Measurements from ENCODE around the gene GOLGA8O. TPM values are rescaled to one million over a fixed set of nuclear protein-coding genes. Genes with fewer than 3 reads are reported as not detected.
"Not testable (repeated sequence)": the region's sequence is repeated elsewhere in the genome, so short reads cannot be mapped to it uniquely, and the experiment has no call there.

GOLGA8O gene, protein sequence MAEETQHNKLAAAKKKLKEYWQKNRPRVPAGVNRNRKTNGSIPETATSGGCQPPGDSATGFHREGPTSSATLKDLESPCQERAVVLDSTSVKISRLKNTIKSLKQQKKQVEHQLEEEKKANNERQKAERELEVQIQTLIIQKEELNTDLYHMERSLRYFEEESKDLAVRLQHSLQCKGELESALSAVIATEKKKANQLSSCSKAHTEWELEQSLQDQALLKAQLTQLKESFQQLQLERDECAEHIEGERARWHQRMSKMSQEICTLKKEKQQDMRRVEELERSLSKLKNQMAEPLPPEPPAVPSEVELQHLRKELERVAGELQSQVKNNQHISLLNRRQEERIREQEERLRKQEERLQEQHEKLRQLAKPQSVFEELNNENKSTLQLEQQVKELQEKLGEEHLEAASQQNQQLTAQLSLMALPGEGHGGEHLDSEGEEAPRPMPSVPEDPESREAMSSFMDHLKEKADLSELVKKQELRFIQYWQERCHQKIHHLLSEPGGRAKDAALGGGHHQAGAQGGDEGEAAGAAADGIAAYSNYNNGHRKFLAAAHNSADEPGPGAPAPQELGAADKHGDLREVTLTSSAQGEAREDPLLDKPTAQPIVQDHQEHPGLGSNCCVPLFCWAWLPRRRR
- total RNA-seq (2014; rRNA removed; shearing (Covaris generic)) = not detected in 2 replicates

DNA sequence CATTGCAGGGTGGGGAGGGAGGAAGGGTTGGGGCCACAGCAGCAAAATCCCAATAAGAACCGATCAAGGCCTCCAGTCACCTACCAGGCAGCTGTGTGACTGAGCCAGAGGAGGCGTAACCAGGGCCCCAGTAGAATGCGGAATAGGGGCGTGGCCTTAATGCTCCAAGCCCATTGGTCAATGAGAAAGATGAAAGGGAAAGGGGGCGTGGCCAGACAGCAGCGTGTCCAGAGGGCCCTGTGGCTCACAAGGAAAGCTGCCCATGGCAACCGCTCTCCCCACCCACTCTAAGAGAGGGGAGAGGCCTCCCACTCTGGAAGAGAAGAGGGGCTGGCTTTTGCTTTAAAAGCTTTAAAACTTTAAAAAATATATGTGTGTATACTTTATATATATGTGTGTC is at the start of gene GOLGA8O:
Gene GOLGA8O (minus strand): TSS at position 101 of the 400 bp plus-strand sequence. CDS start 98 bp downstream, at position 3.
- not testable (repeated sequence) for DNase-seq (ENCODE audit: low read depth)

DNA sequence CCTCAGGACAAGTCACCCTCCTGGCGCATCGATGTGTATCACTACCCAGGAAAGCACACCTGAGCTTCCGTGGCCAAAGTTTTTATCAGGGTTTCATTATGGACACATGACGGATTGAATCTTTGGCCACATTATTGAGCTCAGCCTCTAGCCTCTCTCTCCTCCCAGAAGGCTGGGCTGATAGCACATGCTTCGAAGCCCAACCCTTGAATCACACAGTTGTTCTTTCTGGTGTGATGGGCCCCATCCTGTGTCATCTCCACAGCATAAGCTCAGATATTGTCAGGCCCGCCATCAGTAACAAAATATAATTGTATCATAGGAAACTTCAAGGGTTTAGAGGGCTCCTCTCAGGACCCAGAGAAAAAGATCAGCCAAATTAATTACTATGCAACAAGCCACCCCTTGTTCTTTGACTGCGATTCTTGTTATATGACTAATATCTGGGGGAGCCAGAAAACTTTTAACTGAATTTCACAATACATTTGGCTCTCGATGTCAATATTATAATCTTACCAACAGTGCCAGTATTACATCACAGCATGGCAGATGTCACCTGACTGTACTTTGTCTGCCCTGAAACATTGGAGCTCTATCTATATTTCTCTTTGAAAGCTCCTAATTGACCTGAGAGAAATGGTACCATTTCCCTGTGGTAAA is 48.8 kb upstream of the GOLGA8O start:
- not testable (repeated sequence) for DNase-seq (ENCODE audit: low read depth)

- DNase-seq (ENCODE audit: low read depth) = not testable (repeated sequence)
Measured at GRCh38 chr15:32502946-32503345, 47.5 kb upstream of the GOLGA8O start.

DNA sequence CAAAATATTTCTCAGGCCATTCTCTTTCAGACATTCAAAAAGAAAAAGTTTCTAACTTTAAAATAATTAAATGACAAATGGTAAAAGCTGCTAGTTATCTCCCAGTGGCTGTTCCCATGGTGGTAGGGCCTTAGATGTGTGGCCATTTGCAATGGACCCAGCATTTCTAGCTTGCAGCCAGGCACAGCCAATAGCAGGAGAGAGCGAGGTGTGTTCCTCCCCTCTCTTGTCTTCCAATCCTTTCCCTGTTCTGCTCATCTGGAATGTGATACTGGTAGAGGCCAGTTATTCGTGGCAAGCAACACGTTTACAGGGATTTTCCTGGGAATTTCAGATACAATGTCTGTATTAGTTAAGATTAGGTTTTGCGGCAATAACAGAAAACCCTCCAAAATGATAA is 37.3 kb upstream of the GOLGA8O start:
- not testable (repeated sequence) for DNase-seq (ENCODE audit: low read depth)

DNA sequence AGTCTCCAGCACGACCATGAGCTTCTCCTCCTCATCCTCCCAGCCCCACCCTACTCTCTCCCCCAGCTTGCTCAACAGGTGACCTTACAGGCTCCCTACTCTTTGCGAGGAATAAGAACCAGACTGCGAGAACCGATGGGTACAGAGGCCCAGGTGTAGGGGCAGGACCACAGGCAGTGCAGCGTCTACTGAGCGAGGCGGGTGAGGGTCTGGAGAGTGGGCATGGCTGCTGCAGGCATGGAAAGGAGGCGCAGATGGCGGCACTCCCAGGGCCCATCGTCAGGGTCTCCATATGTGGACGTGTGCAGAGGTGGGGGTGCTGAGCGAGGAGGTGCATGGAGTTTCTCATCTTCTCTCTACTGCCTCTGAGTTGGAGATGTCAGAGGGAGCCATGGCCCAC is 31.0 kb upstream of the GOLGA8O start:
- DNase-seq (ENCODE audit: low read depth) = not testable (repeated sequence)

GRCh38 chr15:32483377-32483776 is 27.9 kb upstream of the GOLGA8O start:
- DNase-seq (ENCODE audit: low read depth) = not testable (repeated sequence)

- not testable (repeated sequence) for DNase-seq (ENCODE audit: low read depth)
Measured at GRCh38 chr15:32481683-32482082, 26.2 kb upstream of the GOLGA8O start.

GRCh38 chr15:32468076-32468475 is 12.6 kb upstream of the GOLGA8O start:
- not testable (repeated sequence) for DNase-seq (ENCODE audit: low read depth)

DNA sequence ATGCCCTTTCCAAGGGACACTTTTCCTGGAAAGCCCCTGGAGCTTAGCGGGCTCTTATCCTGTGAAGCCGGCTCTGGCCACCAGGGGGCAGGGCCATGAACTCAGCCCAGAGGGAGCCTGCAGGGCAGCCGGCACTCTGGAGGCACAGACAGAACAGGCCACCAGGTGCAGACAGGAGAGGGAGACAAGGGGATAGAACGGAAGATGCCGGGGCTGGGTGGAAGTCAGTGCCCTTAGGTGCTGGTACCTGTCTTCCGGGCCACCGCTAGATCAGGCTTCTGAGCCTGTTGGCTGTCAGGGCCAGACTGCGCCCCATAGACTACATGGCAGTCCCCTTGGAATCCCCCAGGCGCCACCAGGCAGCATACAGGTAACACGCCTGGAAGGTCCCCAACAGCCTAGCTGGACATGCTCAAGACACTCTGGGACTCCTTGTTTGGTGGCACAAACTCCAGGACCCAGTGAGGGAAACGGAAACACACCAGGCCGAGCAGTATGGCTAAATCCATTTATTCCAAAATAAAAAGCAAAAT is 14.9 kb downstream of the GOLGA8O start:
- DNase-seq (ENCODE audit: low read depth) = not testable (repeated sequence)

DNA sequence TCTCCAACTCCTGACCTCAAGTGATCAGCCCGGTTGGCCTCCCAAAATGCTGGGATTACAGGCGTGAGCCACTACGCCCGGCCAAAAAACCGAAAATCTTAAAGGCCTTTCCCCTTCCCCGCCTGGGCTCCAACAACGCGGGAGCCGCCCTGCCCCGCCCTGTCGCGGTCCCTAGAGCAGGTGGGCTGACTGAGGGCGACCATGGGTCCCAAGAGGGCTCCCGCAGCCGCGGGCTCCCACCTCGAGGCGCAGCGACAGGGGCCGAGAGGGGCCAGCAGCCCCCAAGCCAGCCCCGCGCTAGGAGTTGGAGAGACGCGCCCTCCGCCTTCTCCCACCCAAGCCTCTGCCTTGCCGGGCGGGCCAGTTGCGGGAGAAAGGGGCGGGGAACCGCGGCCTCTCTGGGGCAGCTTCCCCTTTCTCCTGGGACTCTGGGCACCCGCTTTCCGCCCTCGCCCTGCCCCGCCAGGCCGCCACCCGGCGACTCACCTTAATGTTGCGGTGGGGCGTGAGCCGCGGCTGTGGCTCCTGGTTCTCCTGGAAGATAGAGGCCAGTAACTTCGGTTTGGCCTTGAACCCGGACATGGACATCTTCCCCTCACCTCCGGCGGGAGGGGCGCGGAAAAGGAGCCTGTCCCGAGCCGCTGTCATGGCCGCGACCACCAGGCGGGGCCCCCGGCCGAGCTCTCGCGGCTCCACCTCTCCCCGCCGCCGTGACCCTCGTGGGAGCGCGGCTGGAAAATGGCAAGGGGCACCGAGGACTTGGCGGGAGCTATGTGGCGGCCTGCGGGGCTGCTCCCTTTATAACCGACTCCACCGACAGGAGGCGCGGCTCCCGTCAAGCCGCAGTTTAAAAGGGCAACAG is 21.1 kb downstream of the GOLGA8O start:
- DNase-seq (ENCODE audit: low read depth) = not testable (repeated sequence)

DNA sequence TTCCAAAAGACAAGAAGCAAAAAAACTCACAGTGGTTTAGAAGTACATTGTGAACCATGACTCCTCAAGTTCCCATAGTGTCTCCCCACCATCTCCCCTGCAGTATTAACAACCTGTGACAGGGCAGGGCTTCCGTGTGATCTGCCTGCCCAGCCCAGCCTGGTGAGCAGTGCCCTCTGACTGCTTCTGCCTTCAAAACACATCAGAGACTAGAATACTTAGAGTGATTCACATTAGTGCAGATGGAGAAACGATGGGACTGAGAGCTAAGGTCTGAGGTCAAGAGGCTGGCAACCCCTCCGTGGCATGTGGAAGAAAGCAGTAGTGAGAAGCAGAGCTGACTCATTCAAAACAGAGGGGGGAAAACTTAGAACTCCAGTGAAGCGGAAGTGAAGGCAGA is 27.8 kb downstream of the GOLGA8O start:
- DNase-seq (ENCODE audit: low read depth) = not testable (repeated sequence)

DNA sequence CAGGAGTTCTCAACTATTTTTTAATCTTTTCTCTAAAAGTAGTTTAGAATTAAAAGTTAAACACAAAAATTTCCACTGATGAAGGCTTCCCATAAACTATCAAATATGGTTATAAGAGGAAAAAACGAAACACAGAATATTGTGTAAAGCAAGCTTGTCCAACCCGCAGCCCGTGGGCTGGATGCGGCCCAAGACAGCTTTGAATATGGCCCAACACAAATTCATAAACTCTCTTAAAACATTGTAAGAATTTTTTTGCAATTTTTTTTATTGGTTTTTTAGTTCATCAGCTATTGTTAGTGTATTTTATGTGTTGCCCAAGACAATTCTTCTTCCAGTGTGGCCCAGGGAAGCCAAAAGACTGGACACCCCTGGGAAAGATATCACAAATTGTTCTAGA is 28.9 kb downstream of the GOLGA8O start:
- DNase-seq (ENCODE audit: low read depth) = not testable (repeated sequence)

GRCh38 chr15:32407903-32408302 is 47.5 kb downstream of the GOLGA8O start:
- DNase-seq (ENCODE audit: low read depth) = not testable (repeated sequence)

GRCh38 chr15:32403192-32403591 is 52.2 kb downstream of the GOLGA8O start, which contains the start of gene GOLGA8K:
Gene GOLGA8K (minus strand): TSS chr15:32403292. CDS start chr15:32403194, 98 bp downstream.
- DNase-seq (ENCODE audit: low read depth) = not testable (repeated sequence)

DNA sequence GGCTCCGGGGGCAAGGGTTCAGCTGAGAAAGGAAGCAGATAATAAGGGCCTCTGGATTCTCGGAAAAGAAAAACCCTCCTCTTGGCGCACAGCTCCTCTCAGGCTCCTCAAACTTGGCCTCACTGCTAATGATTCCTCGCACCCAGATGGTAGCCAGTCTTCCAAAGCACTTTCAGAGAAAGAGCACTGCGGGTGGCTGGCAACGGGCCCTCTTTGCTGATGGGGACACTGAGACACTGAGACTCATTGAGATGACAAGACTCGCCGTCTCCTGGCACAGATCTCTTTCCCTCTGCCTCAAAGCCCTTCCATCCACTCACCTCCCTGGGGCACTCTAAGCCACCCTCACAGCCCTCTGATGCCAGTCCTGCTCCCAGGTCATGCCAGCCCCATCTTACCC is 58.9 kb downstream of the GOLGA8O start:
- DNase-seq (ENCODE audit: low read depth) = not testable (repeated sequence)

Other genes starting within 250 kb of the GOLGA8O start
- gene GOLGA8K, start 52.3 kb downstream of the GOLGA8O start, total RNA-seq (2014; rRNA removed; shearing (Covaris generic)) = 0.51 TPM in 1 of 2 replicates, not detected in the other
- gene GOLGA8N, start 137.8 kb upstream of the GOLGA8O start, total RNA-seq (2014; rRNA removed; shearing (Covaris generic)) = 0.23 and 0.51 TPM in 2 replicates
- gene ARHGAP11A, start 159.9 kb upstream of the GOLGA8O start, total RNA-seq (2014; rRNA removed; shearing (Covaris generic)) = 53.3 and 56.7 TPM in 2 replicates
- 1.8 and 3.0 TPM in 2 replicates for gene SCG5, start 186.1 kb upstream of the GOLGA8O start, total RNA-seq (2014; rRNA removed; shearing (Covaris generic))